ENCODE data around the gene SPATA31D1. TPM values are rescaled to one million over a fixed set of nuclear protein-coding genes. Genes with fewer than 3 reads are reported as not detected.

The SPATA31D1 gene
- total RNA-seq, 1 experiment from 2014 or later: not detected

GRCh38 chr9:82037126-82037525, 48.6 kb downstream of the SPATA31D1 start:
- DNase-seq (ENCODE audit: low spot score): no peak
- no peak overlapping the region for H3K4me3 ChIP-seq (ENCODE audit: low read depth, low read length, poor library complexity, severe bottlenecking)
- H3K9me3 ChIP-seq (ENCODE audit: low read depth, low read length, poor library complexity, severe bottlenecking): no peaks in the 10 kb centered on the region
- TF ChIP-seq CTCF (conservative IDR thresholded peaks at IDR 0.05; ENCODE audit: low read depth, low read length) (no peak), EZH2 (IDR thresholded peaks at IDR 0.05; ENCODE audit: borderline replicate concordance, low read depth, low read length, poor library complexity, severe bottlenecking) (no peak)
- no peaks in the 10 kb centered on the region for H3K27me3 ChIP-seq (replicated peaks; ENCODE audit: insufficient read depth, low read depth, low read length, poor library complexity)
- no TSS peak for BruUV-seq (replicated peaks)
- no peaks in the 10 kb centered on the region for H3K36me3 ChIP-seq (ENCODE audit: insufficient read depth, low read length, poor library complexity, severe bottlenecking)
- H3K4me1 ChIP-seq (ENCODE audit: insufficient read depth, low read length, poor library complexity, severe bottlenecking): no peaks in the 10 kb centered on the region
- POLR2A ChIA-PET (ENCODE audit: low non-redundant PET): no interaction called here
- H3K27ac ChIP-seq (ENCODE audit: low read depth, low read length, poor library complexity, severe bottlenecking): no peak overlapping the region
- CTCF ChIA-PET: no interaction called here
- intact Hi-C loops (cut with micrococcal nuclease; ENCODE audit: unreplicated experiment): no loop called here

GRCh38 chr9:82038897-82039296, 50.3 kb downstream of the SPATA31D1 start:
- no peak overlapping the region for H3K4me3 ChIP-seq (ENCODE audit: low read depth, low read length, poor library complexity, severe bottlenecking)
- H3K27me3 ChIP-seq (replicated peaks; ENCODE audit: insufficient read depth, low read depth, low read length, poor library complexity): no peaks in the 10 kb centered on the region
- no TSS peak for BruUV-seq (replicated peaks)
- POLR2A ChIA-PET (ENCODE audit: low non-redundant PET): no interaction called here
- no peak overlapping the region for H3K27ac ChIP-seq (ENCODE audit: low read depth, low read length, poor library complexity, severe bottlenecking)
- H3K9me3 ChIP-seq (ENCODE audit: low read depth, low read length, poor library complexity, severe bottlenecking): no peaks in the 10 kb centered on the region
- DNase-seq (ENCODE audit: low spot score): no peak
- CTCF ChIA-PET: no interaction called here
- no peaks in the 10 kb centered on the region for H3K4me1 ChIP-seq (ENCODE audit: insufficient read depth, low read length, poor library complexity, severe bottlenecking)
- intact Hi-C loops (cut with micrococcal nuclease; ENCODE audit: unreplicated experiment): no loop called here
- TF ChIP-seq CTCF (conservative IDR thresholded peaks at IDR 0.05; ENCODE audit: low read depth, low read length) (no peak), EZH2 (IDR thresholded peaks at IDR 0.05; ENCODE audit: borderline replicate concordance, low read depth, low read length, poor library complexity, severe bottlenecking) (no peak)
- H3K36me3 ChIP-seq (ENCODE audit: insufficient read depth, low read length, poor library complexity, severe bottlenecking): no peaks in the 10 kb centered on the region

Other genes with a start within 250 kb of the SPATA31D1 start
- not detected in 2 replicates for gene SPATA31D4, start 60.3 kb upstream of the SPATA31D1 start, total RNA-seq (2021)
- gene SPATA31D3, start 45.3 kb upstream of the SPATA31D1 start, total RNA-seq (2021): not detected in 2 replicates

Data from A673 (cell line).